Calu3 (cell line): ENCODE data around the gene HNF4A. TPM values are rescaled to one million over a fixed set of nuclear protein-coding genes. Genes with fewer than 3 reads are reported as not detected.
A peak's percentile ranks its signal among the peaks of the same experiment; 100 is the strongest.

Experiments used
- BruUV-seq: library from RNA; stranded (reverse); fragments of 400-500 nt; replicated peaks from 2 replicates; lab custom pipeline; 2021; lab: Mats Ljungman, UMichigan
- CTCF ChIA-PET: fragments of 300-600 bp; sonication (Branson Sonifier 250); formaldehyde crosslinking; loops from one replicate; lab custom pipeline; 2022; ENCODE audit warnings: antibody characterized with exemption; lab: Charles Lee
- DNase-seq: peaks from one replicate; pipeline ENCODE4 v3.0.0; 2022
- H3K27ac Mint-ChIP-seq: one replicate; pipeline ENCODE4 v1.8.0; 2022; ENCODE audit warnings: mixed read lengths; ENCODE audit not compliant: unreplicated experiment
- H3K27me3 Mint-ChIP-seq: one replicate; pipeline ENCODE4 v1.8.0; 2022; ENCODE audit warnings: mixed read lengths; ENCODE audit not compliant: unreplicated experiment
- H3K36me3 Mint-ChIP-seq: one replicate; pipeline ENCODE4 v1.8.0; 2022; ENCODE audit warnings: mild to moderate bottlenecking, moderate library complexity, mixed read lengths; ENCODE audit not compliant: insufficient read depth, unreplicated experiment
- H3K4me1 Mint-ChIP-seq: one replicate; pipeline ENCODE4 v1.8.0; 2022; ENCODE audit warnings: mild to moderate bottlenecking, low read depth, mixed read lengths; ENCODE audit not compliant: unreplicated experiment
- H3K4me3 Mint-ChIP-seq: one replicate; pipeline ENCODE4 v1.8.0; 2022; ENCODE audit warnings: mild to moderate bottlenecking, low read depth, moderate library complexity, mixed read lengths; ENCODE audit not compliant: unreplicated experiment
- H3K9me3 Mint-ChIP-seq: one replicate; pipeline ENCODE4 v1.8.0; 2022; ENCODE audit warnings: low read depth, mixed read lengths; ENCODE audit not compliant: unreplicated experiment
- intact Hi-C: fragments of 100-400 bp; cut with micrococcal nuclease; formaldehyde crosslinking; loops from one replicate; pipeline ENCODE4 v1.10.0; 2022; ENCODE audit not compliant: unreplicated experiment
- total RNA-seq: library from RNA; stranded (reverse); gene quantifications from 2 replicates; pipeline ENCODE4 v1.2.3, GENCODE V29; 2022
- TF ChIP-seq, protein P1 (sequence below): fragments of 200-600 bp; IDR thresholded peaks from one replicate; pipeline ENCODE4 v1.8.0; 2022; ENCODE audit warnings: antibody characterized with exemption; ENCODE audit not compliant: unreplicated experiment

Gene HNF4A
- total RNA-seq, 1 experiment from 2014 or later: 27.7 TPM

GRCh38 chr20:44477151-44477550 lies 121.7 kb downstream of the HNF4A start:
- peaks cover 26% of the 10 kb centered on the region for H3K4me1 Mint-ChIP-seq
- no peaks in the 10 kb centered on the region for H3K9me3 Mint-ChIP-seq
- peak overlapping the region; percentile 100 for H3K4me3 Mint-ChIP-seq
- DNase-seq: no peak
- no peaks in the 10 kb centered on the region for H3K27me3 Mint-ChIP-seq
- H3K27ac Mint-ChIP-seq: no peak overlapping the region
- CTCF ChIA-PET: no interaction called here
- intact Hi-C loops: no loop called here
- H3K36me3 Mint-ChIP-seq: peaks cover 38% of the 10 kb centered on the region
- BruUV-seq: no TSS peak
- TF ChIP-seq, protein P1, sequence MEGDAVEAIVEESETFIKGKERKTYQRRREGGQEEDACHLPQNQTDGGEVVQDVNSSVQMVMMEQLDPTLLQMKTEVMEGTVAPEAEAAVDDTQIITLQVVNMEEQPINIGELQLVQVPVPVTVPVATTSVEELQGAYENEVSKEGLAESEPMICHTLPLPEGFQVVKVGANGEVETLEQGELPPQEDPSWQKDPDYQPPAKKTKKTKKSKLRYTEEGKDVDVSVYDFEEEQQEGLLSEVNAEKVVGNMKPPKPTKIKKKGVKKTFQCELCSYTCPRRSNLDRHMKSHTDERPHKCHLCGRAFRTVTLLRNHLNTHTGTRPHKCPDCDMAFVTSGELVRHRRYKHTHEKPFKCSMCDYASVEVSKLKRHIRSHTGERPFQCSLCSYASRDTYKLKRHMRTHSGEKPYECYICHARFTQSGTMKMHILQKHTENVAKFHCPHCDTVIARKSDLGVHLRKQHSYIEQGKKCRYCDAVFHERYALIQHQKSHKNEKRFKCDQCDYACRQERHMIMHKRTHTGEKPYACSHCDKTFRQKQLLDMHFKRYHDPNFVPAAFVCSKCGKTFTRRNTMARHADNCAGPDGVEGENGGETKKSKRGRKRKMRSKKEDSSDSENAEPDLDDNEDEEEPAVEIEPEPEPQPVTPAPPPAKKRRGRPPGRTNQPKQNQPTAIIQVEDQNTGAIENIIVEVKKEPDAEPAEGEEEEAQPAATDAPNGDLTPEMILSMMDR: no peak

GRCh38 chr20:44478206-44478605 lies 122.7 kb downstream of the HNF4A start:
- no peak for DNase-seq
- TF ChIP-seq, protein P1: no peak
- no peaks in the 10 kb centered on the region for H3K9me3 Mint-ChIP-seq
- peaks cover 48% of the 10 kb centered on the region for H3K36me3 Mint-ChIP-seq
- BruUV-seq: no TSS peak
- no peak overlapping the region for H3K4me3 Mint-ChIP-seq
- CTCF ChIA-PET: no interaction called here
- peaks cover 26% of the 10 kb centered on the region for H3K4me1 Mint-ChIP-seq
- intact Hi-C loops: no loop called here
- no peak overlapping the region for H3K27ac Mint-ChIP-seq
- no peaks in the 10 kb centered on the region for H3K27me3 Mint-ChIP-seq

GRCh38 chr20:44479643-44480042 lies 124.1 kb downstream of the HNF4A start:
- intact Hi-C loops: no loop called here
- no TSS peak for BruUV-seq
- no peak for DNase-seq
- CTCF ChIA-PET: no interaction called here
- H3K4me3 Mint-ChIP-seq: no peak overlapping the region
- H3K27ac Mint-ChIP-seq: no peak overlapping the region
- no peaks in the 10 kb centered on the region for H3K27me3 Mint-ChIP-seq
- no peaks in the 10 kb centered on the region for H3K9me3 Mint-ChIP-seq
- peaks cover 59% of the 10 kb centered on the region for H3K36me3 Mint-ChIP-seq
- peaks cover 24% of the 10 kb centered on the region for H3K4me1 Mint-ChIP-seq
- TF ChIP-seq, protein P1: no peak

DNA sequence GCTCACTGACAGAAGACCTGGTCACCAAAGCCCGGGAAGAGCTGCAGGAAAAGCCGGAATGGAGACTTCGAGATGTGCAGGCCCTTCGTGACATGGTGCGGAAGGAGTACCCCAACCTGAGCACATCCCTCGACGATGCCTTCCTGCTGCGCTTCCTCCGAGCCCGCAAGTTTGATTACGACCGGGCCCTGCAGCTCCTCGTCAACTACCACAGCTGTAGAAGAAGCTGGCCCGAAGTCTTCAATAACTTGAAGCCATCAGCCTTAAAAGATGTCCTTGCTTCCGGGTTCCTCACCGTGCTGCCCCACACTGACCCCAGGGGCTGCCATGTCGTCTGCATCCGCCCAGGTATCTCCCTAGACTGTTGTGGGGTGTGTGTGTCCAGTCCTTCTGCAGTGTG lies 124.6 kb downstream of the HNF4A start:
- TF ChIP-seq, protein P1: no peak
- Mint-ChIP-seq H3K27me3 (no peaks in the 10 kb centered on the region), H3K4me1 (peaks cover 20% of the 10 kb centered on the region), H3K36me3 (peaks cover 56% of the 10 kb centered on the region), H3K4me3 (no peak overlapping the region), H3K9me3 (no peaks in the 10 kb centered on the region), H3K27ac (no peak overlapping the region)
- no peak for DNase-seq
- CTCF ChIA-PET: no interaction called here
- no TSS peak for BruUV-seq
- intact Hi-C loops: no loop called here
